Measurements from ENCODE around the gene LRRN1. TPM values are rescaled to one million over a fixed set of nuclear protein-coding genes. Genes with fewer than 3 reads are reported as not detected.

The LRRN1 gene
- polyA plus RNA-seq, 1 donor from 2014 or later: 24.5 TPM

GRCh38 chr3:3851621-3852323, 52.5 kb downstream of the LRRN1 start:
- Histone ChIP-seq H3K4me3 (ENCODE audit: low read length) (no peak overlapping the region), H3K27me3 (ENCODE audit: insufficient read depth, low read depth, low read length) (no peaks in the 10 kb centered on the region), H3K4me2 (ENCODE audit: low read length) (no peak overlapping the region), H3K9me2 (ENCODE audit: insufficient read depth, low read length) (no peaks in the 10 kb centered on the region), H3K9ac (ENCODE audit: low read length) (no peak overlapping the region), H3F3A (ENCODE audit: insufficient read depth, low read length, poor library complexity, severe bottlenecking) (no peaks in the 10 kb centered on the region), H3K36me3 (ENCODE audit: insufficient read depth, low read length) (peaks cover 3% of the 10 kb centered on the region), H3K9me3 (ENCODE audit: low read length) (no peaks in the 10 kb centered on the region), H3K27ac (ENCODE audit: low read length) (no peak overlapping the region), H4K20me1 (ENCODE audit: insufficient read depth) (no peaks in the 10 kb centered on the region), H2AFZ (ENCODE audit: low read depth, low read length) (no peak overlapping the region), H3K79me2 (replicated peaks; ENCODE audit: insufficient read depth, low read length) (peaks cover 8% of the 10 kb centered on the region)
- TF ChIP-seq SMC3 (conservative IDR thresholded peaks at IDR 0.05; ENCODE audit: poor library complexity): no peak
- no peak for TF ChIP-seq RAD21 (conservative IDR thresholded peaks at IDR 0.05)
- no peak for TF ChIP-seq POLR2AphosphoS5 (IDR thresholded peaks at IDR 0.05)
- TF ChIP-seq EZH2 (IDR thresholded peaks at IDR 0.05; ENCODE audit: borderline replicate concordance, insufficient read depth, low read length, poor library complexity, severe bottlenecking): no peak
- TF ChIP-seq EP300 (conservative IDR thresholded peaks at IDR 0.05; ENCODE audit: poor library complexity, severe bottlenecking): no peak
- TF ChIP-seq REST (IDR thresholded peaks at IDR 0.05; ENCODE audit: borderline replicate concordance): no peak
- TF ChIP-seq TAF1 (IDR thresholded peaks at IDR 0.05; ENCODE audit: low read depth): no peak
- TF ChIP-seq CTCF (IDR thresholded peaks at IDR 0.05; ENCODE audit: poor library complexity, severe bottlenecking): no peak
- no peak for TF ChIP-seq MXI1 (conservative IDR thresholded peaks at IDR 0.05; ENCODE audit: poor library complexity, severe bottlenecking)

DNA sequence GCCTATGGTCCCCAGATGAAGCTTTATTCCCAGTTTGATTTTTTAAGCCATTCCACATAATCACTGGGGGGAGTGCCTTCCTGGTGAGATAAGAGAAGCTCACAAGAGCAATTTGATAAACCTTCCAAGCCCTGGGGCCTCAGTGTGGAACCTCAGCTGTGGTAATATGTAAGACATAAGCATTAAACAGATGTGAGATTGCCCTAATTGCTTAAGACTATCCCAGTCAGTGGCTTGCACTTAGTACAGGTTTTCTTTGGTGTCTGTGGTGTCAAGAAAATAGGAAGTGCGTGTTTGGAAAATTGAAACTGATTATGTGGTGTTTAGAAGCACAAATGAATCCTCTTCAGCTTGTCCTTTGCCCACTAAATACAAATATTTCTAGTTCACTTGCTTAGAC, 54.3 kb downstream of the LRRN1 start:
- Histone ChIP-seq H3K9ac (ENCODE audit: low read length) (no peak overlapping the region), H3K4me3 (ENCODE audit: low read length) (no peak overlapping the region), H3K9me2 (ENCODE audit: insufficient read depth, low read length) (no peaks in the 10 kb centered on the region), H3K27me3 (ENCODE audit: insufficient read depth, low read depth, low read length) (no peaks in the 10 kb centered on the region), H3F3A (ENCODE audit: insufficient read depth, low read length, poor library complexity, severe bottlenecking) (no peaks in the 10 kb centered on the region), H3K9me3 (ENCODE audit: low read length) (no peaks in the 10 kb centered on the region), H3K4me2 (ENCODE audit: low read length) (no peak overlapping the region), H3K79me2 (replicated peaks; ENCODE audit: insufficient read depth, low read length) (no peaks in the 10 kb centered on the region), H4K20me1 (ENCODE audit: insufficient read depth) (no peaks in the 10 kb centered on the region), H3K27ac (ENCODE audit: low read length) (no peak overlapping the region), H2AFZ (ENCODE audit: low read depth, low read length) (no peak overlapping the region), H3K36me3 (ENCODE audit: insufficient read depth, low read length) (no peaks in the 10 kb centered on the region)
- TF ChIP-seq POLR2AphosphoS5 (IDR thresholded peaks at IDR 0.05): no peak
- no peak for TF ChIP-seq EZH2 (IDR thresholded peaks at IDR 0.05; ENCODE audit: borderline replicate concordance, insufficient read depth, low read length, poor library complexity, severe bottlenecking)
- no peak for TF ChIP-seq CTCF (IDR thresholded peaks at IDR 0.05; ENCODE audit: poor library complexity, severe bottlenecking)
- TF ChIP-seq RAD21 (conservative IDR thresholded peaks at IDR 0.05): no peak
- TF ChIP-seq EP300 (conservative IDR thresholded peaks at IDR 0.05; ENCODE audit: poor library complexity, severe bottlenecking): no peak
- no peak for TF ChIP-seq TAF1 (IDR thresholded peaks at IDR 0.05; ENCODE audit: low read depth)
- no peak for TF ChIP-seq MXI1 (conservative IDR thresholded peaks at IDR 0.05; ENCODE audit: poor library complexity, severe bottlenecking)
- no peak for TF ChIP-seq REST (IDR thresholded peaks at IDR 0.05; ENCODE audit: borderline replicate concordance)

Measured in neural cell (in vitro differentiated cells).